HL-60 (cell line): ENCODE measurements around the gene OR52B2.

Experiments used
- GABPA ChIP-seq: IDR thresholded peaks from 2 replicates; pipeline ENCODE4 v1.6.1; 2012; ENCODE audit warnings: low read depth
- POLR2AphosphoS5 ChIP-seq: IDR thresholded peaks from 2 replicates; pipeline ENCODE4 v1.6.1; 2012; ENCODE audit warnings: low read depth
- TF ChIP-seq, protein P1 (sequence below): IDR thresholded peaks from one replicate; pipeline ENCODE4 v1.5.1; 2011; ENCODE audit warnings: low read length, control low read depth, inconsistent platforms; ENCODE audit not compliant: insufficient read depth

DNA sequence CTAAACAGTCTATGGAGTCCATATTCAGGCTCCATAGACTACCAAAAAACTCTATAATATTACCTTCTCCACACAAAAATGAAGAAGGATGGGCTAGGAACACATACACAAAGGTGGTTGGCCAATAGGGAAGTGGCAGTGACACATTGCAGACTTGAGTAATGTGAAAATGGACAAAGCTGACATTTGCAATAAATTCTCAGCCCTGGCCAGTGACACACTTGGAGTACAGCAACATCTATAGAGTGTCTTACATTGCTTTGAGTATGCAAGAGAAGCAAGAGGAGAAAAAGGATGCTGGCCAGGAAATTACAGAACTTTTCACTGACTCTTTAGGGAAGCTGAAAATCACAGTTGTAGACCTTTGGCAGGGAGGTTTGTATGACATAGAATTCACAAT is 21.6 kb upstream of the OR52B2 start:
- TF ChIP-seq, protein P1, sequence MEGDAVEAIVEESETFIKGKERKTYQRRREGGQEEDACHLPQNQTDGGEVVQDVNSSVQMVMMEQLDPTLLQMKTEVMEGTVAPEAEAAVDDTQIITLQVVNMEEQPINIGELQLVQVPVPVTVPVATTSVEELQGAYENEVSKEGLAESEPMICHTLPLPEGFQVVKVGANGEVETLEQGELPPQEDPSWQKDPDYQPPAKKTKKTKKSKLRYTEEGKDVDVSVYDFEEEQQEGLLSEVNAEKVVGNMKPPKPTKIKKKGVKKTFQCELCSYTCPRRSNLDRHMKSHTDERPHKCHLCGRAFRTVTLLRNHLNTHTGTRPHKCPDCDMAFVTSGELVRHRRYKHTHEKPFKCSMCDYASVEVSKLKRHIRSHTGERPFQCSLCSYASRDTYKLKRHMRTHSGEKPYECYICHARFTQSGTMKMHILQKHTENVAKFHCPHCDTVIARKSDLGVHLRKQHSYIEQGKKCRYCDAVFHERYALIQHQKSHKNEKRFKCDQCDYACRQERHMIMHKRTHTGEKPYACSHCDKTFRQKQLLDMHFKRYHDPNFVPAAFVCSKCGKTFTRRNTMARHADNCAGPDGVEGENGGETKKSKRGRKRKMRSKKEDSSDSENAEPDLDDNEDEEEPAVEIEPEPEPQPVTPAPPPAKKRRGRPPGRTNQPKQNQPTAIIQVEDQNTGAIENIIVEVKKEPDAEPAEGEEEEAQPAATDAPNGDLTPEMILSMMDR = no peak
- TF ChIP-seq POLR2AphosphoS5 (no peak), GABPA (no peak)
